Ovary (tissue), 3 donors: Measurements from ENCODE around the gene D2HGDH.

Experiments used
- CTCF ChIP-seq, 3 donors: fragments of 450-650 bp in 2 of 3; fragments of 200-600 bp in 1 of 3; IDR thresholded peaks; one replicate each; pipeline versions ENCODE4 v1.5.1 to v1.8.0; 2016 to 2022; ENCODE audit warnings: antibody characterized with exemption in 3 of 3, mild to moderate bottlenecking in 1 of 3
- EP300 ChIP-seq: sonication (generic); formaldehyde crosslinking; IDR thresholded peaks from one replicate; pipeline ENCODE4 v1.6.1; 2017; ENCODE audit warnings: antibody characterized with exemption
- POLR2A ChIP-seq: fragments of 450-650 bp; IDR thresholded peaks from one replicate; pipeline ENCODE4 v1.6.1; 2017; ENCODE audit warnings: antibody characterized with exemption, mild to moderate bottlenecking, moderate library complexity
- donor health status: DM: no; HTN: no; CAD: no.

- TF ChIP-seq POLR2A: no peak
- no peak for TF ChIP-seq CTCF (IDR thresholded peaks at IDR 0.05)
- TF ChIP-seq EP300: no peak
These were observed 54.1 kb downstream of the D2HGDH start for GRCh38 chr2:241788572-241788971.
